Fibroblast of lung (primary cell): Measurements from ENCODE around the gene SLC35A4. TPM values are rescaled to one million over a fixed set of nuclear protein-coding genes. Genes with fewer than 3 reads are reported as not detected.

Experiments used
- DNase-seq, 2 donors: peaks; one replicate each; pipeline versions ENCODE4 v3.0.0 to v3.0.0-alpha.2; 2010; ENCODE audit warnings: low read depth in 2 of 2
- H2AFZ ChIP-seq: 2 replicates; pipeline ENCODE4 v1.5.1; 2012; ENCODE audit warnings: low read length, control low read depth, inconsistent platforms
- H3K27ac ChIP-seq: 2 replicates; pipeline ENCODE4 v1.5.1; 2011; ENCODE audit warnings: low read length, control low read depth; ENCODE audit not compliant: insufficient read depth
- H3K27me3 ChIP-seq: 2 replicates; pipeline ENCODE4 v1.5.1; 2011; ENCODE audit warnings: mild to moderate bottlenecking, low read length; ENCODE audit not compliant: control insufficient read depth, insufficient read depth
- H3K36me3 ChIP-seq: 2 replicates; pipeline ENCODE4 v1.5.1; 2011; ENCODE audit warnings: low read length; ENCODE audit not compliant: control insufficient read depth, insufficient read depth
- H3K4me1 ChIP-seq: 2 replicates; pipeline ENCODE4 v1.5.1; 2011; ENCODE audit warnings: low read length; ENCODE audit not compliant: control insufficient read depth, insufficient read depth; ENCODE audit errors: extremely low read depth
- H3K4me2 ChIP-seq: 2 replicates; pipeline ENCODE4 v1.5.1; 2011; ENCODE audit warnings: low read length, control low read depth; ENCODE audit not compliant: insufficient read depth; ENCODE audit errors: extremely low read depth
- H3K4me3 ChIP-seq, 4 experiments: fragments of 200-600 bp in 1 of 4; sonication (generic) in 1 of 4; replicated peaks in 1 of 4; 2 replicates each; pipeline ENCODE4 v1.5.1; 2011 to 2016; ENCODE audit warnings: low read length in 4 of 4, low read depth in 3 of 4, mild to moderate bottlenecking in 3 of 4, control low read depth in 2 of 4, inconsistent platforms in 1 of 4, mixed read lengths in 1 of 4; ENCODE audit not compliant: insufficient read depth in 1 of 4; ENCODE audit errors: control extremely low read depth in 1 of 4
- H3K79me2 ChIP-seq: 2 replicates; pipeline ENCODE4 v1.5.1; 2012; ENCODE audit warnings: mild to moderate bottlenecking, low read length, inconsistent platforms; ENCODE audit not compliant: control insufficient read depth, insufficient read depth
- H3K9ac ChIP-seq: 2 replicates; pipeline ENCODE4 v1.5.1; 2011; ENCODE audit warnings: mild to moderate bottlenecking, low read length, control low read depth; ENCODE audit not compliant: insufficient read depth
- H3K9me3 ChIP-seq: 2 replicates; pipeline ENCODE4 v1.5.1; 2012; ENCODE audit warnings: low read depth, low read length; ENCODE audit not compliant: control insufficient read depth, insufficient read depth
- H4K20me1 ChIP-seq: 2 replicates; pipeline ENCODE4 v1.5.1; 2011; ENCODE audit warnings: low read length; ENCODE audit not compliant: control insufficient read depth, insufficient read depth; ENCODE audit errors: extremely low read depth
- EZH2 ChIP-seq: IDR thresholded peaks from 2 replicates; pipeline ENCODE4 v1.5.1; 2012; ENCODE audit warnings: low read length, control low read depth, mild to moderate bottlenecking; ENCODE audit errors: missing control alignments
- polyA plus RNA-seq, 2 donors: library from polyadenylated mRNA; depleted of rRNA in 1 of 2; stranded (reverse) in 1 of 2; unstranded in 1 of 2; fragments of >200 nt; gene quantifications; 2 replicates each; pipeline ENCODE4 v1.2.1, GENCODE V29; 2011 to 2012; ENCODE audit warnings: missing spikeins in 1 of 2
- total RNA-seq: library from RNA; depleted of rRNA; stranded (reverse); fragments of >200 nt; gene quantifications from 2 replicates; pipeline ENCODE4 v1.2.1, GENCODE V29; 2014
- TF ChIP-seq, protein P1 (sequence below), 2 donors: IDR thresholded peaks in 1 of 2; conservative IDR thresholded peaks in 1 of 2; 1 replicate in 1 of 2; 2 replicates in 1 of 2; pipeline ENCODE4 v1.5.1; 2011 to 2012; ENCODE audit warnings: low read length in 2 of 2, control low read depth in 1 of 2, inconsistent platforms in 1 of 2, low read depth in 1 of 2, mild to moderate bottlenecking in 1 of 2

Gene SLC35A4
- total and polyA plus RNA-seq, 2 donors (not counting 1 experiment from before 2014, with no cell fraction given): 21.5 to 79.2 TPM

- no peak overlapping the region for H2AFZ ChIP-seq
- H4K20me1 ChIP-seq: no peaks in the 10 kb centered on the region
- no peaks in the 10 kb centered on the region for H3K9me3 ChIP-seq
- H3K4me3 ChIP-seq: no peak overlapping the region
- H3K4me1 ChIP-seq: peaks cover 2% of the 10 kb centered on the region
- no peaks in the 10 kb centered on the region for H3K79me2 ChIP-seq
- no peak for TF ChIP-seq EZH2
- TF ChIP-seq, protein P1, sequence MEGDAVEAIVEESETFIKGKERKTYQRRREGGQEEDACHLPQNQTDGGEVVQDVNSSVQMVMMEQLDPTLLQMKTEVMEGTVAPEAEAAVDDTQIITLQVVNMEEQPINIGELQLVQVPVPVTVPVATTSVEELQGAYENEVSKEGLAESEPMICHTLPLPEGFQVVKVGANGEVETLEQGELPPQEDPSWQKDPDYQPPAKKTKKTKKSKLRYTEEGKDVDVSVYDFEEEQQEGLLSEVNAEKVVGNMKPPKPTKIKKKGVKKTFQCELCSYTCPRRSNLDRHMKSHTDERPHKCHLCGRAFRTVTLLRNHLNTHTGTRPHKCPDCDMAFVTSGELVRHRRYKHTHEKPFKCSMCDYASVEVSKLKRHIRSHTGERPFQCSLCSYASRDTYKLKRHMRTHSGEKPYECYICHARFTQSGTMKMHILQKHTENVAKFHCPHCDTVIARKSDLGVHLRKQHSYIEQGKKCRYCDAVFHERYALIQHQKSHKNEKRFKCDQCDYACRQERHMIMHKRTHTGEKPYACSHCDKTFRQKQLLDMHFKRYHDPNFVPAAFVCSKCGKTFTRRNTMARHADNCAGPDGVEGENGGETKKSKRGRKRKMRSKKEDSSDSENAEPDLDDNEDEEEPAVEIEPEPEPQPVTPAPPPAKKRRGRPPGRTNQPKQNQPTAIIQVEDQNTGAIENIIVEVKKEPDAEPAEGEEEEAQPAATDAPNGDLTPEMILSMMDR (conservative IDR thresholded peaks at IDR 0.05 in 1 of 2, IDR thresholded peaks at IDR 0.05 in 1 of 2; ENCODE audit: low read depth in 1 of 2, low read length in 2 of 2): no peak
- DNase-seq: no peak
- H3K36me3 ChIP-seq: peaks cover under 1% of the 10 kb centered on the region
- no peak overlapping the region for H3K9ac ChIP-seq
- no peak overlapping the region for H3K27ac ChIP-seq
- no peaks in the 10 kb centered on the region for H3K27me3 ChIP-seq
- no peak overlapping the region for H3K4me2 ChIP-seq
Observed at GRCh38 chr5:140573683-140574082, 9.1 kb downstream of the SLC35A4 start.

- Histone ChIP-seq H3K9ac (no peak overlapping the region), H3K4me2 (no peak overlapping the region), H3K27me3 (no peaks in the 10 kb centered on the region), H3K4me1 (no peaks in the 10 kb centered on the region), H4K20me1 (no peaks in the 10 kb centered on the region), H3K4me3 (no peak overlapping the region), H3K36me3 (no peaks in the 10 kb centered on the region), H3K9me3 (no peaks in the 10 kb centered on the region), H2AFZ (no peak overlapping the region), H3K79me2 (no peaks in the 10 kb centered on the region), H3K27ac (no peak overlapping the region)
- DNase-seq: peak in 1 of 2 donors; percentile 49
- TF ChIP-seq, protein P1 (conservative IDR thresholded peaks at IDR 0.05 in 1 of 2, IDR thresholded peaks at IDR 0.05 in 1 of 2; ENCODE audit: low read depth in 1 of 2, low read length in 2 of 2): no peak
- TF ChIP-seq EZH2: no peak
Observed at GRCh38 chr5:140574165-140574564, 9.5 kb downstream of the SLC35A4 start.

DNA sequence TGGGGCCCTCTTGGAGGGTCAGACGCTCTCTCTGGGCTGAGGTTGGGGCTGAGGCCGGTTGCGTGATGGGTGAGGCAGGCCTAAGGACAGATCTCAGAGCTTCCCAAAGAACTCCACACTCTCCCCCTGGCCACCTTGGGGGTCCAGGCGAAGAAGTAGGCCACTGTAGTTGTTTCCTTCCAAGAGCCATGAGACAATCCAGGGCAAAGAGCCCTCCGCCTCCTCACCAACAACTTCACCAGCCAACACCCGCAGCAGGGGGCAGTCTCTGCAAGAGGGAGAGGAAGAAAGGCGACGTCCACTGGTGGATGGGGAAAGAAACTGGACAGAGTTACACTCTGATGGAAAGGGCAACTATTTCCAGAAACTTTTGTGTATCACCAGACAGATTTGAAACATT is 10.7 kb downstream of the SLC35A4 start:
- H3K27ac ChIP-seq: no peak overlapping the region
- DNase-seq: peak; percentile 22 to 52
- H4K20me1 ChIP-seq: no peaks in the 10 kb centered on the region
- H3K4me1 ChIP-seq: no peaks in the 10 kb centered on the region
- no peak for TF ChIP-seq EZH2
- TF ChIP-seq, protein P1 (conservative IDR thresholded peaks at IDR 0.05 in 1 of 2, IDR thresholded peaks at IDR 0.05 in 1 of 2; ENCODE audit: low read depth in 1 of 2, low read length in 2 of 2): peak; percentile 45 to 51
- H3K4me2 ChIP-seq: no peak overlapping the region
- H3K9ac ChIP-seq: no peak overlapping the region
- H3K4me3 ChIP-seq: no peak overlapping the region
- H3K36me3 ChIP-seq: no peaks in the 10 kb centered on the region
- no peak overlapping the region for H2AFZ ChIP-seq
- H3K9me3 ChIP-seq: no peaks in the 10 kb centered on the region
- no peaks in the 10 kb centered on the region for H3K27me3 ChIP-seq
- no peaks in the 10 kb centered on the region for H3K79me2 ChIP-seq
